Progenitor cell of endocrine pancreas (in vitro differentiated cells): Measurements from ENCODE around the gene F11R. TPM values are rescaled to one million over a fixed set of nuclear protein-coding genes. Genes with fewer than 3 reads are reported as not detected.
"Not testable (repeated sequence)": the region's sequence is repeated elsewhere in the genome, so short reads cannot be mapped to it uniquely, and the experiment has no call there.

Experiments used
- DNase-seq: peaks from one replicate; pipeline ENCODE4 v3.0.0; 2021; ENCODE audit warnings: low spot score; ENCODE audit not compliant: unreplicated experiment
- H3K27ac Mint-ChIP-seq: 2 replicates; pipeline ENCODE4 v1.8.0; 2021; ENCODE audit warnings: mild to moderate bottlenecking, moderate library complexity, mixed read lengths
- H3K27me3 Mint-ChIP-seq: 2 replicates; pipeline ENCODE4 v1.8.0; 2021; ENCODE audit warnings: mixed read lengths
- H3K36me3 Mint-ChIP-seq: 2 replicates; pipeline ENCODE4 v1.8.0; 2022; ENCODE audit warnings: mixed read lengths; ENCODE audit not compliant: insufficient read depth
- H3K4me1 Mint-ChIP-seq: 2 replicates; pipeline ENCODE4 v1.8.0; 2021; ENCODE audit warnings: low read depth, mixed read lengths
- H3K4me3 Mint-ChIP-seq: 2 replicates; pipeline ENCODE4 v1.8.0; 2021; ENCODE audit warnings: low read depth, mild to moderate bottlenecking, moderate library complexity, mixed read lengths
- H3K9me3 Mint-ChIP-seq: 2 replicates; pipeline ENCODE4 v1.8.0; 2021; ENCODE audit warnings: low read depth, mixed read lengths
- long read RNA-seq: library from polyadenylated mRNA; unstranded; transcript quantifications from one replicate; pipeline ENCODE4 v2.0.0, GENCODE V29; 2020
- total RNA-seq: library from RNA; stranded (reverse); gene quantifications from 2 replicates; pipeline ENCODE4 v1.2.1, GENCODE V29; 2021
- TF ChIP-seq, protein P1 (sequence below): fragments of 200-600 bp; sonication (generic); IDR thresholded peaks from one replicate; pipeline ENCODE4 v1.5.0; 2021; ENCODE audit warnings: antibody characterized with exemption, mild to moderate bottlenecking; ENCODE audit not compliant: unreplicated experiment

The F11R gene
- 149 and 156 TPM in 2 replicates for total RNA-seq
- long read RNA-seq, partial matches to known transcripts = 0 of 29 reads
- long read RNA-seq, other reads (novel, unspliced or antisense) = 29 of 29 reads

- TF ChIP-seq, protein P1, sequence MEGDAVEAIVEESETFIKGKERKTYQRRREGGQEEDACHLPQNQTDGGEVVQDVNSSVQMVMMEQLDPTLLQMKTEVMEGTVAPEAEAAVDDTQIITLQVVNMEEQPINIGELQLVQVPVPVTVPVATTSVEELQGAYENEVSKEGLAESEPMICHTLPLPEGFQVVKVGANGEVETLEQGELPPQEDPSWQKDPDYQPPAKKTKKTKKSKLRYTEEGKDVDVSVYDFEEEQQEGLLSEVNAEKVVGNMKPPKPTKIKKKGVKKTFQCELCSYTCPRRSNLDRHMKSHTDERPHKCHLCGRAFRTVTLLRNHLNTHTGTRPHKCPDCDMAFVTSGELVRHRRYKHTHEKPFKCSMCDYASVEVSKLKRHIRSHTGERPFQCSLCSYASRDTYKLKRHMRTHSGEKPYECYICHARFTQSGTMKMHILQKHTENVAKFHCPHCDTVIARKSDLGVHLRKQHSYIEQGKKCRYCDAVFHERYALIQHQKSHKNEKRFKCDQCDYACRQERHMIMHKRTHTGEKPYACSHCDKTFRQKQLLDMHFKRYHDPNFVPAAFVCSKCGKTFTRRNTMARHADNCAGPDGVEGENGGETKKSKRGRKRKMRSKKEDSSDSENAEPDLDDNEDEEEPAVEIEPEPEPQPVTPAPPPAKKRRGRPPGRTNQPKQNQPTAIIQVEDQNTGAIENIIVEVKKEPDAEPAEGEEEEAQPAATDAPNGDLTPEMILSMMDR = peak; percentile 45
- H3K27ac Mint-ChIP-seq = peak within 1 kb of the TSS; percentile 99
- H3K36me3 Mint-ChIP-seq = peaks cover 3% of the 10 kb centered on the region
- H3K4me1 Mint-ChIP-seq = peaks cover 37% of the 10 kb centered on the region
- peak; percentile 65 for DNase-seq
- no peaks in the 10 kb centered on the region for H3K9me3 Mint-ChIP-seq
- no peaks in the 10 kb centered on the region for H3K27me3 Mint-ChIP-seq
- peak within 1 kb of the TSS; percentile 86 for H3K4me3 Mint-ChIP-seq
Observed at GRCh38 chr1:161020509-161021164, at the start of gene F11R. TSS of gene F11R (minus strand) at chr1:161021152. CDS start at chr1:161021073, 79 bp downstream.

DNA sequence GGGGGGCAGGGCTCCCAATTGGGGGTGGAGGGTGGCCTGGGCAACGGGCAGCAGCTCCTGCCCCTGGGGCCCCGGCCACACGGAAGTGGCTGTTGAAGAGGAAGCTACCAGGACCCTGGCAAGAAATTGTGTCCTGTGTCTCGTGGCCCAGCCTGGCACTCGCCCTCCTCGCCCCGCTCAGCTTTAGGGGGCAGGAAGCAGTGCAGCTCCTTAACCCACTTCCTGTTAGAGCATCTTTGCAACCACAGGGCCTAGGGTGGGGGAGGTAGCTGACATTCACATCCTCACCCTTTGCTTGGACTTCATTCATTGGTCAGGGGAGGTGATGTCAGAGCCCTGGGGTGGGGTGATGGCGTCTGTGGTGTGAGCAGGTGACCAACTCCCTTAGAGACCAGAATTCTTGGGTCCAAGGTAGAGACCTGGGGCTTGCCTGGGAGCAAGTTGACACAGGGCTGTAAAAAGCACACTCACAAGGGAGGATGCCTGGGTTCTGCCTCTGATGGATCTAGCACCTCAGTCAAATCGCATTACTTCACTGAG lies 48.8 kb upstream of the F11R start, which contains the start of gene ARHGAP30:
Gene ARHGAP30, minus strand, starts transcription at position 161 of the 540 bp plus-strand sequence. CDS start 267 bp downstream, outside the sequence.
- Mint-ChIP-seq H3K36me3 (no peaks in the 10 kb centered on the region), H3K9me3 (no peaks in the 10 kb centered on the region), H3K4me1 (peaks cover 7% of the 10 kb centered on the region), H3K27ac (no peak within 1 kb of the TSS), H3K27me3 (peaks cover 8% of the 10 kb centered on the region), H3K4me3 (no peak within 1 kb of the TSS)
- TF ChIP-seq, protein P1 = no peak
- no peak for DNase-seq

- Mint-ChIP-seq H3K27ac (no peak overlapping the region), H3K4me3 (no peak overlapping the region), H3K27me3 (peaks cover 13% of the 10 kb centered on the region), H3K36me3 (no peaks in the 10 kb centered on the region), H3K4me1 (peaks cover 7% of the 10 kb centered on the region), H3K9me3 (no peaks in the 10 kb centered on the region)
- no peak for DNase-seq
- TF ChIP-seq, protein P1 = no peak
Observed at GRCh38 chr1:161069241-161069640, 48.3 kb upstream of the F11R start.

GRCh38 chr1:161068306-161069234 lies 47.6 kb upstream of the F11R start:
- TF ChIP-seq, protein P1 = no peak
- H3K4me3 Mint-ChIP-seq = no peak overlapping the region
- peaks cover 7% of the 10 kb centered on the region for H3K4me1 Mint-ChIP-seq
- no peaks in the 10 kb centered on the region for H3K9me3 Mint-ChIP-seq
- no peak overlapping the region for H3K27ac Mint-ChIP-seq
- DNase-seq = no peak
- H3K36me3 Mint-ChIP-seq = no peaks in the 10 kb centered on the region
- H3K27me3 Mint-ChIP-seq = peaks cover 19% of the 10 kb centered on the region

DNA sequence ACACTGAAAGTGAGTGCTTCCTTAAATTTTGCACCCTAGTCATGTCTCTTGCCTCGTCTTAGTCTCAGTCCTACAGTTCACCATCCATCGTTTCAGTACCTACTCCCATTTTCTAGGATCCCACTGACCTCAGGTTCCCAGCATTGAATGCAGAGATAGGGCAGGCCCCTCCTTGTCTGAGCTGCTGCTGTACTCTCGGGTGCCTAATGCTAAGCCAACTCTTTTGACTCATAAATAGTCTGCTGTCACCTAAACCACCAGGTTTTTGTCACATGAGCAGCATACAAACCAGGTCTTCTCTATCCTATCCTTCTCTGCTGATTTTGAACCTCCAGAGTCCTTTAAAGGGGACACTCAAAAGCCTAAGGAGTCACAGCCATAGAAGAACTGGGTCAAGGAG lies 45.7 kb upstream of the F11R start:
- H3K9me3 Mint-ChIP-seq = no peaks in the 10 kb centered on the region
- no peak for DNase-seq
- H3K36me3 Mint-ChIP-seq = no peaks in the 10 kb centered on the region
- H3K27me3 Mint-ChIP-seq = peaks cover 26% of the 10 kb centered on the region
- H3K4me3 Mint-ChIP-seq = no peak overlapping the region
- no peak overlapping the region for H3K27ac Mint-ChIP-seq
- H3K4me1 Mint-ChIP-seq = no peaks in the 10 kb centered on the region
- TF ChIP-seq, protein P1 = no peak

GRCh38 chr1:161065681-161066080 lies 44.7 kb upstream of the F11R start:
- not testable (repeated sequence) for H3K4me3 Mint-ChIP-seq, H3K27ac Mint-ChIP-seq, H3K4me1 Mint-ChIP-seq, H3K36me3 Mint-ChIP-seq, DNase-seq, H3K9me3 Mint-ChIP-seq
- peaks cover 26% of the 10 kb centered on the region for H3K27me3 Mint-ChIP-seq

- not testable (repeated sequence) for DNase-seq, H3K36me3 Mint-ChIP-seq, H3K4me1 Mint-ChIP-seq, H3K9me3 Mint-ChIP-seq, H3K4me3 Mint-ChIP-seq
- H3K27ac Mint-ChIP-seq = peak overlapping the region; percentile 21
- peaks cover 26% of the 10 kb centered on the region for H3K27me3 Mint-ChIP-seq
Observed at GRCh38 chr1:161063936-161064335, 43.0 kb upstream of the F11R start.
